GM19025 (cell line): Measurements from ENCODE around the gene LAGE3.
"Not testable (repeated sequence)": the region's sequence is repeated elsewhere in the genome, so short reads cannot be mapped to it uniquely, and the experiment has no call there.

Experiments used
- ATAC-seq: cut with Tn5 transposase; IDR thresholded peaks from one replicate; pipeline ENCODE4 v1.9.1; 2021; ENCODE audit warnings: mild to moderate bottlenecking, low read depth, moderate library complexity; ENCODE audit not compliant: unreplicated experiment

LAGE3 gene

DNA sequence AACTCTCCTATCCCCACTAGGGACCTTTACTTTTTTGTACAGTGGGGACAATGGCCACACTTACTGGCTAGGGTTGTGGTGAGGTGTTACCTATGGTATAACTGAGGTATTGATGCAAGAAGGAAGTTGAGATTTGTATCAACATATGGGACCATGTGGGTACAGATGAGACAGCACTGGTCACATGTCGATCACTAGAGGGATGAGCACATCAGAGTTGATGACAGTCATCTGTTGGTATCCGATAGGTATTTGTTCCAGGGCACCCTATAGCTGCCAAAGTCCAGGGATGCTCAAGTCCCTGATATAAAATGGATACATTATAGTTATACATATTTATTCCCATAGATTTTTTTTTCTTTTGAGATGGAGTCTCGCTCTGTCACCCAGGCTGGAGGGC is 23.9 kb upstream of the LAGE3 start:
- no peak for ATAC-seq

DNA sequence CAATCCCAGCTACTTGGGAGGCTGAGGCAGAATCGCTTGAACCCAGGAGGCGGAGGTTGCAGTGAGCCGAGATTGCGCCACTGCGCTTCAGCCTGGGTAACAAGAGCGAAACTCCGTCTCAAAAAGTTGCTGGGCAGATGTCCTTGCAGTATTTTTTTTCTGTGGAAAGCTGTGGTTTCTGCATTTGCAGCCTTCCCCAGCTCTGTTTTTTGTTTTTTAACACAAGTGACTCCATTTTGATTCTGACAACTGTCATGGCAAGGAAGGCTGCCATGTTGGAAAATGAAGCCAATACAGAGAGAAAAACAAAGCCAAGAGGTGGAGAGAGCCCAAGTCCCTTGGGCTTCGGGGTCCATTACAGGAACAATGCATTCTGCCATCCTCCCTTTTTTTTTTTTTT is 23.0 kb upstream of the LAGE3 start:
- ATAC-seq, result no peak

DNA sequence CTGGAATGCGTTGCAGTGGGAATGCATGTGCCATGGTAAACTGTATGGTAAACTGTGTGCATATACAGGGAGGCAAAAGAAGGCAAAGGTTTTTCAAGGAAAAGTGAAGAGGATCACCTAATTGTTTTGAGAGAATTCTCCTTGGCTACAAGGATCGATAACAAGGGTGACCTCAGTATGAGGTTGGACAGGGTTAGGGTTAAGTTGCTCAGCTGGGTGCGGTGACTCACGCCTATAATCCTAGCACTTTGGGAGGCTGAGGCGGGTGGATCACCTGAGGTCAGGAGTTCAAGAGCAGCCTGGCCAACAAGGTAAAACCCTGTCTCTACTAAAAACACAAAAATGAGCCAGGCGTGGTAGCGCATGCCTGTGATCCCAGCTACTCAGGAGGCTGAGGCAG is 22.3 kb upstream of the LAGE3 start:
- not testable (repeated sequence) for ATAC-seq

DNA sequence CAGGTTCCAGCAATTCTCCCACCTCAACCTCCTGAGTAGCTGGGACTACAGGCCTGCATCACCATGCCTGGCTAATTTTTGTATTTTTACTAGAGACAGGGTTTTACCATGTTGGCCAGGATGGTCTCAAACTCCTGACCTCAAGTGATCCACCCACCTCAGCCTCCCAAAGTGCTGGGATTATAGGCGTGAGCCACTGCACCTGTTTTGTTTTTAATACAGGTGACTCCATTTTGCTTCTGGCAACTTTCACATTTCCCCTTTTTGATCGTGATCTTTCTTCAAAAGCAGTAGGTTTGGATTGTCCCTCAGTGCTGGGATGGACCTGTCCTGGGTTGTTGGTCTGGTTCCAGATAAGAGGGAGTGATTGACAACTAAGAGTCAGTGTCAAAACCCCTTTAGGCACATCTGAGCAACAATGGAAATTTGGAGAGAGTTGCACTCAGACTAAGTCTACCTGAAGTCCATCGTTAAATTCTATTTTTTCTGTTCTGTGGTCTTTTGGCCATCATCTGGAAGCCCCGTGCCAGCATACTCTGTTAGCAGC is 17.6 kb upstream of the LAGE3 start:
- ATAC-seq, result not testable (repeated sequence)

DNA sequence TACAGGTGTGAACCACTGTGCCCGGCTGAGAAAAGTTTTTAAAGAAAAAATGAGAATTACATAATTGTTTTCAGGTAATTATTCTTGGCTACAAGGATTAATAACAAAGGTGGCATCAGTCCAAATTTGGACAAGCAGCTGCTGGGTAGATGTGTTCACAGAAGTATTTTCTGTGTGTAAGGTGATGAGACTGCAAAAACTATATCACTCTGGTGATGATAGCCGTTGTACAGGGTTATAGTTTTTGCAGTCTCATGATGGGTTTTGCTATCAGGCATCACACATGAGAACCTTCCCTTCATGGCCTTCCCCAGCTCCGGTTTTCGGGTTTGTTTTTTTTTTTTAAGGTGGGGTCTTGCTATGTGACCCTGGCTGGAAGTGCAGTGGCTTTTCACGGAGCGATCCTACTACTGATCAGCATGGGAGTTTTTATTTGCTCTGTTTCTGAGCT is 16.4 kb upstream of the LAGE3 start:
- ATAC-seq, result no peak

DNA sequence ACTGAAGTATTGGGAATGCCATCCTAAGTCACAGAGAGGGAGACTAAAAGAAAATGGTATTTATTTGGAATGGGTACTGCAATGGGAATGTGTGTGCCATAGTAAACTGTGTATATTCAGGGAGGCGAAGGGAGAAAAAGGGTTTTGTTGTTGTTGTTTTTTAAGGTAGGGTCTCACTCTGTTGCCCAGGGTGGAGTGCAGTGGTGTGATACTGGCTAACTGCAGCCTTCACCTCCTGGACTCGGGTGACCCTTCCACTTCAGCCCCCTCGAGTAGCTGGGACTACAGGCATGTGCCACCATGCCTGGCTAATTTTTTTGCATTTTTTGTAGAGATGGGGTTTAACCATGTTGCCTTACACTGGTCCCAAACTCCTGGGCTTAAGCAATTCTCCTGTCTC is 15.6 kb upstream of the LAGE3 start:
- no peak for ATAC-seq

DNA sequence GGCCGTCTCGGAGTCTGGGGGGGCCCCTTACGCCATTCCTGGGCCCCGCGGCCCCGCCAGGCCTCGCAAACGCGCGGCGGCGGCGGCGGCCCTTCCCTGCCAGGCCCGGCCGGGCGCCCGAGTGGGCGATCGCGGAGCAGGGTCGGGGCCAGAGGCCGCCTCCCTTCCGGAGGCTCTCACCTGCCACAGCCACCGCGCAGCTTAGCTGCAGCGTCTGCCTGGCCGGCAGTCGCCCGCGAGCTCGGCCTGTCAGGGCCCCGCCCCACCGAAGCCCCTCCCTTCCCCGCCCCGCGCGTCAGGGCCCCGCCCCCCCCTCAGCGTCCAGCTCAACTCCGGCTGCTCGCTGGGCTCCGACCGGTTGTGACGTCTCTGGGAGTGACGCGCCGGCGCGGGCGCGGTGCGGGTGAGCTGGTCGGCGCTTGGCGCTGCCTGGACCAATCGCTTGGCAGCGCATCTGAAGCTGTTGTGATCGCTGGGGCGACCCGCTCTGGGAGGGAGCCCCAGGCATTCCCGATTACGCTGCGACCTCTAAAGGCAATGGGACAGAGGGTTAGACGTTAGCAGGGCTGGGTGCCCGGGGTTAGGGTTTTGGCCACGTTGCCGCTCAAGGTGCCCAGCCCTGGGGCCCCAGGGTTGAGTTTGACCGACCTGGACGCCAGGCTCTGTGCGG is 11.5 kb upstream of the LAGE3 start, which contains the start of gene SLC10A3:
Gene SLC10A3, minus strand, starts transcription at position 216 of the 670 bp plus-strand sequence. CDS start 1,689 bp downstream, outside the sequence.
- peak; percentile 82 for ATAC-seq

DNA sequence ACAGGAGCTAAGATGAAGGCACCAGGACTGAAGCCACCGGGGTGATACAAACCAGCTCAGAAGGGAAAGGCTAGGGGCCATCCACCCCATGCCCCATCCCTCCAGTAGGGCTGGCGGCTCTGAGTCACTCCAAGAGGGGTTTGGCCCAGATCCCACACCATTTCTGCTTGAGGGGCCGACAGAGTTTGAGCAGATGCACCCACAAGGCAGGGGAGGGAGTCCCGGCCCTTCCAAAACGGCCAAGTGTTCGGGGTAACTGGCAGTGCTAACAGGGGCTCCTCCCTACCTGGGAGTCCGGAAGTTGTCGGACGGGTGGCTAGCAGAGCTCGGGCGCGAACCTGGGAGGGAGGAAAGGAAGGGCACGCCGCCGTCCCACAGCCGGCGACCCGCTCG is 10.9 kb upstream of the LAGE3 start:
- peak; percentile 10 for ATAC-seq

DNA sequence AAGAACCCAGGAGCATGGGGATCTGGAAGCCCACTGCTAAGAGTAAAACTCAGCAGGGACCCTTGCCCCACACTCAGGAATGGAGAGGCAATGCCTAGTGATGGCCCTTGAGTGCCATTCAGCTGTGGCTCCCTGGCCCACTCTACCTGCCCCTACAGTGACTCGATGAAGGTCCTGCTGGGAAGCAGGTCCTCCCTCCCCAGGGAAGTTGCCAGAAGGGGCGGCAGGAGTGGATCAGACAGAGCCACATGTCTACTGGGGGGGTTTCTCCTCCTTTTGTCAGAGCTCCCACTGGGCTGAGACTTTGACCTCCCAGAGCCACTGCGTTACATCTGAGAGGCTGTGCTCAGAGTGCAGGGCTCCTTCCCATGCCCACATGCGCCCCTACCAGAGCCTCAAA is 10.1 kb upstream of the LAGE3 start:
- ATAC-seq, result no peak

DNA sequence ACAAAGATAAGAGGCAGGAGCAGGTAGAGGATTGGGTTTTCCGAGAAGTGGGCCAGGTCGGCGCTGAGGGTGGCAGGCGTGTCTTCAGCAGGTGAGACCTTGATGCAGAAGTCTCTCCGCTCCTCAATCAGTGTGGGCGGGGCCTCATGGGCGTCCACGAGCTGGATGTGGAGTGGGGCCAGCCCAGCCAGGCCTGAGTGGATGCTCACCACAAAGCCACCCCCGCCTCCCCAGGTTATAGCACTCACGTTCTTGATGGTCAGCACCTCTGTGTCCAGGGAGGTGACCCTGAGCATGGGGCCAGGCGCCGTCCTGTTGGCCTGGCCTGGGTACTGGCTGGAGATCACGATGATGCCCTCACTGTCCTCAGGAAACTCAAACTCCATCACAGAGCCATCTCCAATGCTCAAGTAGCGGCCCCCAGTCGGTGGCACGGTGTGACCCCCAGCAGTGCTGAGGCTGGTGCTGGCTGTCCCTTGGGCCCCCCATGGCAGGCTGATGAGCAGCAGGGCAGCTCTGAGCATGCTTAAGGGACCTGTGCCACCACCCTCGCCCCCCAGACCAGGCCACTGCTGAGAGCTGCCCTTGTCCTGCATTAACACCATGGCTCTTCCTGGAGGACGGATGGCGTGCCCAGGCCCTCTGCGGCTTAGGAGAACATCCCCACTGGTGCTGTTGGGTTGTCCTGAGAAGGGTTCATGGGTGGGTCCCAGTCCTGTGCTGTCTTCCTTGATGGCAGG is 9.4 kb upstream of the LAGE3 start:
- ATAC-seq, result no peak

DNA sequence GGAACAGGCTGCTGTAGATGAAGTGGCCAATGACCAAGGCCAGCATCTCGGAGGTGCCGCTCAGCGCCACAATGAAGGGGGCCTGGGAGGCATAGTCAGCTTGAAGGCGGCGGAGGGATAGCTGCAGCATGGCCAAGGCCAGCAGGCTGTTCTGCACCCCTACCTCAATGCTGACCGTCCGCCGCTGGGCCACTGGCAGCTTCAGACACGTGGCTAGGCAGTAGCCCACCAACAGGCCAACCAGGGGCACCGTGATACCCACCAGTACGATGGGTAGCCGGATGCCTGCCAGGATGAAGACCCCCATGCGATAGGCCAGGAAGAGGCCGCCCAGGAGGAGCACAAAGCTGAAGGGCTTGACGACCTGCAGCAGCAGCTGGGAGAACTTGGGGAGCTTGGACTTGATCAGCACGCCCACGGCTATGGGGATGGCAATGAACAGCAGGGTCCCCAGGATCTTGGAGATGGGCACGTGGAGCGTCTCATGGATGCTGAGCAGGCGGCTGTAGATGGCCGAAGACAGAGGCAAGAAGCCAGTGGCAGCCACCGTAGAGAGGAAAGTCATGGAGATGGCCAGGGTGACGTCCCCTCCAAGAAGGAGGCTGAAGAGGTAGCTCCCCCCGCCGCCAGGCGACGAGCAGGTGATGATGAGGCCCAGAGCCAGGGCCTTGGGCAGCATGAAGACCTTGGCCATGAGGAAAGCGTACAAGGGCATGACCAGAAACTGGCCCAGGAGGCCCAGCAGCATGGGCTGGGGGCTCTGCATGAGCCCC is 8.6 kb upstream of the LAGE3 start:
- ATAC-seq, result no peak

DNA sequence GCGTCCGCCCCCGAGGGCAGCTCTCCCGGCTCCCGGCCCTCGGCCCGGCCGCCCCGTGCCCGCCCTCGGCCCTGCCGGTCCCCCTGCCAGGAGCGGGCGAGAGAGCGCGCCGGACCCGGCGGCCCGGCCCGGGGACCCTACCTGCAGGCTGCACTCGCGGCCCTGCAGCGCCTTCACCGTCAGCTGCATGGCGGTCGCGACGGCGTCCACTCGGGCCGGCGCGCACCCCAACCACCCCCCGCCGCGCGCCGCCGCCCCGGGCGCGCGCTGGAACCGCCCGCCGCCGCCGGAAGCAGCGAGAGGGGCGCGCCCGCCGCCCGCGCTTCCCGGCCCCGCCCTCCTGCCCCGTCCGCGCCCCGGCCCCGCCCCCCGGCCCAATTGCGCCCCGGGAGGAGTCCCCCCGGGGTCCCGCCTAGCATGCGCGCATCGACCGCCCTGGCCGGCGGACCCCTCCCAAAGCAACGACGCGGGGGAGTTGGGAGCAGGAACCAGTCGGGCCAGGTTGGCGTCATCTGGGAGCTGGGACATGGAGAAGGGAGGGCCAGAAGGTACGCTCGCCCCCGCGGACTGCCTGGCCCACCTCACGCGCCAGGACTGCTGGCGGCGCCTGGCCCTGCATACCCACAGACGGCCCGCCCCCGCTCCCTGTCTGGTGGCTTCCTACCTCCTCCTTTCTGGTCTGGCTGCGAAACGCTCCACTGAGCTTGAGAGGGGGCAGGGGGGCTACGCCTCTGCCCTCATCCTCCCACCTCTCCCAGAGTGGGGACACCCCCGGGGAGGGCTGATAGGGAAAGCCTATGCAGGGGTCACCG is 7.5 kb upstream of the LAGE3 start, which contains the start of gene UBL4A:
Gene UBL4A, minus strand, starts transcription at position 220 of the 812 bp plus-strand sequence. Its CDS starts 31 bp downstream, at position 189.
- ATAC-seq, result peak; percentile 29

DNA sequence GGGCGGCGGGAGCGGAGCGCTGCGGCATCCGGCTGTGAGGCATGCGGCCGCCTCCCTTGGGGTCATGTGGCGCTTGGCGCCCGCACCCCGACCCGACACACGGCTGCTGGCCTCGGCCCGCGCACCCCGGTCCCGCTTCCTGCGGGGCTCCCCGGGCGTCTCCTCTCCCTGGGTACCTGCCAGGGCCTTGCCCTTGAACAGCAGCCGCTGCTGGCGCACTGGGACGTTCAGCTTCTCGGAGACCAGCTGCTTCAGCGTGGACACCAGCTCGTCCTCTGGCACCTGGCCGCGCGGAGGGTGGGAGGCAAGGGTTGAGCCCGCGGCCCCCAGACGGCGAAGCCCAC is 6.9 kb upstream of the LAGE3 start:
- ATAC-seq, result no peak

DNA sequence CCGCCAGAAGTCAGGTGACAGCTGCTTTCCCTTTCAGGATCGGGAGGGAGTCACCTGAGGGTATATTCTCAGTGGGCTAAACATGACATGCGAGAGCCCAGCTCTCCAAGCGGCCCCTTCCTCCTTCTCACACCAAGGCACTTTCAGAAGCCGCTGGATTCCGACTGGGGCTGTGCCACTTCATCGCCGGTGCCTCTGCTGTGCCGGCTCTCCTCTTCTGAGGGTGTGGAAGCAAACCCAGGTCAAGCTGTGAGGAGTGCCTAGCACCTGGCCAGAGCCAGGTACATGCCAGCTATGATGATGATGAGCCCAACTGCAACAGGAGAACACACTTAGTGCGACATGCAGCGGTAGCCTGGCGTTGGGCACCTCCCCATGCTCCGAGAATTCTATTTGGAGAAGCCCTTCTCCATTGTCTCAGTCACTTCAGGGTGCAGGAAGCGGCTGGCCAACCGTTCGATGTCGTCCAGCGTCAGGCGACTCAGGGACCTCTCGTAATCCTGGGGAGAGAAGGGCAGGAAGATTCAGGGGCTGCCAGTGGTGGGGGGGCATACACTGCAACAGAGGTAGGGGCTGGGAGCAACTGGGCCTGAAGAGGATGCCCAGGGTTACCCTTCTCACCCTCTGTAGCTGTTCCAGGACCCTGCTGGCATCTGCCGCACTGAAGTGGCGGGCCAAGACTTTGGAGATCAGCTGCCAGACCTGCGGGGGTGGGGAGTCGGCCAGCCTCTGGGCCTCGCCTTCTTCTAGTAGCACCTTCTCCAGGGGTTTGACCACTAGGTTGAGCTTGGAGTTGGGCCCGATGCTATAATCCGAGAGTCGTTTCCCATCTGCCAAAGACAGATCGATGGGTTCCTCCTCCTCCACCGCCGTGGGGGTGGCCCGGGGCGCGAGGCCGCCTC is 6.3 kb upstream of the LAGE3 start:
- no peak for ATAC-seq

DNA sequence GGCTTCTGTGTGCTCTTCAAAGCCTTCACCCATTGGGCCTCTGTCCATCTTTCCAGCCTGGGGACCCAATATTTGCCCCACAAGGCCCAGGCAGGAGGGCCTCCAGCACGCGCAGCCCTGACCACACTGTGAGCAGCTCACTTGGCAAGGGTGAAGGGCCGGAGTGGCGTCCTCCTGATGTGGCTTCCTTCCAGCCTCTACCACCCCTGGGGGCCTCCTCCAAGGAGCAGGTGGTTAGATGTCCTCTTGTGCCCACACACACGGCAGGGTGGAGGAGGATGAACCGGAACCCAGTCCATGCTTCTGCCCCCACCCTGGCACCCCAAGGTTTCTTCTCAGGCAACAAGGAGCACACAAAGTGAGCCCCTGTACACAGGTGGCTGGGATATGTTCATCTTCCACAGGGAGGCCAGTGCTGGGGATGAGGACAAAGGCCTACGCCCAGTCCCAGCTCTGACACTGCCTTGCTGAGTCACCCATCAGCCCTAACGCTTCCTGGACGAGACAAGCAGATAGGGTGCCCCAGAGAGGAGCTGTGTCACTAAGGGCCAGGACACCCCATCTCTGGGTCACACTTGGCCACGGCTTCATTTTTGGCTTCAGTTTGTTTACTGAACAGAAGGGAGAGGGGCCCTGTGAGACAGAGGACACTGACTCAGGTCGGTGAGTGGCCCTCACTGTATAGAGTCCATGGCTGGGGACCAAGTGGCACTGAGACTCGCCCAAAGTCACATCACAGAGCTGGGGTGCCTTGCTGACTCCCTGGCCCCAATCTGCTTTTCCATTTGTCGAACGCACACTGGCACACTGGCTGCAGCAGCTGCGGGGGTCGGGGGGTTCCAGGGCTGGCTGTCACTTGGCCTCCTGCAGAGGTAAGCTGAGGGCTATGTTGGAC is 5.4 kb upstream of the LAGE3 start:
- ATAC-seq, result no peak

DNA sequence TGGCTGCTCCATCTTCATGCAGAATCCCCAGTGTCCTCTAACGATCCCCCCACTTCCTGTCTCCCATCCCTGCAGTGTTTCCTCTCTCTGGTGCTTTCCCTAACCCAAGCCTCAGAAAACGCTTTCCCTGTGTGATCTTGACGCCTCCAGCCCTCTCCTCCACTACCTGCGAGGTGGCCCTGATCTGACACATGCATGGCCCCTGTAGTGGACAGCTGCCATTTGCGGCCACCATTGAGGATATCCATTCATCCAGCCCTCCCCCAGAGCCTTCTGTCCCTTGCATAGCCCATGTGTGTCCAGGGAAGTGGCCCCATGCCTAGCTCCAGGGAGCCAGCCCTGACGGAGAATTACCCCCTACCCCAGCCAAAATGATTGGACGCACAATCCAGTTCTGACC is 4.2 kb upstream of the LAGE3 start:
- ATAC-seq, result no peak

DNA sequence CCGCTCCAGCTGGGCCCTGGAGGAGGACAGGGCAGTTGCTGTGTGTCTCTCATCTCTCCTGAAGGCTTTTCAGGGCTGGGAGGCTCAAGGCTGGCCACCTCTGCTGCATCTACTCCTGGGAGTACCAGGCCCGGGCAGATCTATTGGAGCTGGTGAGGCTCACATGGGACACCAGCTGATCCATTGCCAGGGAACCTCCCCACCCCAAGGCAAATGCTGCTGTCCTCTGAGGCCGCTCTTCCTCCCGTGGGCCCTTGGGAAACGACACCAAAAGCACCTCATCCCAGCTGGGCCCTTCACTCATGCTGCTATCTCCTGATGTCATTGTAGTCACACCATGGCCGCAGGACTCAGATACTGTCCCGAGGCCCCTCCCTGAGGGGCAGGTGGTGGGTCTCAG is 3.7 kb upstream of the LAGE3 start:
- no peak for ATAC-seq

DNA sequence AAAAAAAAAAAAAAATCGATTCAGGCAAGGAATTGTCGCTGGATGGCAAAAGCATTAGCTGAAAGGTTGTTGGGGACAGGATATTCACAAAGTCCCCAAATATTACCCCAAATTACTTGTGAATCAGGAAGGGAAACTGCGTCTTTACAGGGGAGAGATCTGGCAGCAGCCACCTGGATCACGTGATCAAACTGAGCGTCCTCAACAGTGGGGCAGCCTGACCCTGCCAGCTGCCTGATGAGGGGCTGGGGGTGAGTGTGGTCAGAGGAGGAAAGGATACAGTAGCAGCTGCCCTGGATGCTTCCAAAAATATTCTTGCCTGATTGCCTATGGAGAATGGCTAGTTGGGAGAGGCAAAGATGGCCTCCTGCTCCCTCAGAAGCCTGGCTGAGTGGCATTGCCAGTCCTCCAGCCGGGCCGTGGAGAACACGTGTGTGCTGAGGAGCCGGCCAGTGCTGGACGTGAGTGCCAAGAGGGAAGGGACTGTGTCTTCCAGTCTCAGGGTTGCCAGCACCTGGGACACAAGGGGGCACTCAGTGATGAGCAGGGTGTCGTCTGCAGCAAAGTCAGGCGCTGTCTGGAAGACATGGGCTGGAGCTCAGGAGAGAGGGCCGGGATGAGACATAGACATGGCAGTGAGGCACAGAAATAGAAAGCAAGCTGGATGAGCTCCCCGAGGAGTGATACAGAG is 3.0 kb upstream of the LAGE3 start:
- no peak for ATAC-seq
